ENCODE results near the gene FOXL1. TPM values are rescaled to one million over a fixed set of nuclear protein-coding genes. Genes with fewer than 3 reads are reported as not detected.
A peak's percentile ranks its signal among the peaks of the same experiment; 100 is the strongest.

FOXL1 gene
- total and polyA plus RNA-seq, 9 of the 15 experiments (the other 6 are each of a cell fraction or from before 2014, with no cell fraction given) = not detected

- TF ChIP-seq CREB3L1 (IDR thresholded peaks at IDR 0.05; ENCODE audit: borderline replicate concordance, low read depth) (no peak), ZNF740 (CRISPR knock-in tag; IDR thresholded peaks at IDR 0.05) (0 out of 2 replicates have a peak, but pooled peaks have one; percentile 29), ZNF740 (tag; IDR thresholded peaks at IDR 0.05) (no peak), MXD1 (CRISPR knock-in tag; IDR thresholded peaks at IDR 0.05; ENCODE audit: borderline replicate concordance, poor library complexity, severe bottlenecking) (no peak), NBN (IDR thresholded peaks at IDR 0.05; ENCODE audit: low read depth) (peak; percentile 95), HDAC8 (tag; IDR thresholded peaks at IDR 0.05) (0 out of 2 replicates have a peak, but pooled peaks have one; percentile 16), ETS1 (conservative IDR thresholded peaks at IDR 0.05; ENCODE audit: control insufficient read depth, low read depth, low read length) (no peak), PREB (CRISPR knock-in tag; IDR thresholded peaks at IDR 0.05) (no peak), ZNF592 (IDR thresholded peaks at IDR 0.05) (no peak), ZBTB43 (CRISPR knock-in tag; IDR thresholded peaks at IDR 0.05) (no peak)
Observed at GRCh38 chr16:86554917-86555703, 23.2 kb upstream of the FOXL1 start, which contains the start of gene MTHFSD (continued).

Measured in K562 (cell line).